Stimulated activated CD8-positive, alpha-beta memory T cell treated with anti-CD3 and anti-CD28 coated beads, Interleukin-4, amount 100 ng/mL, for 4 hours (primary cell): Measurements from ENCODE around the gene CYSLTR2.
"Not testable (repeated sequence)": the region's sequence is repeated elsewhere in the genome, so short reads cannot be mapped to it uniquely, and the experiment has no call there.

Source experiments
- DNase-seq, 2 donors: peaks; one replicate each; pipeline ENCODE4 v3.0.0-alpha.2; 2020; ENCODE audit warnings: low read depth in 2 of 2, low spot score in 1 of 2

Gene CYSLTR2

DNA sequence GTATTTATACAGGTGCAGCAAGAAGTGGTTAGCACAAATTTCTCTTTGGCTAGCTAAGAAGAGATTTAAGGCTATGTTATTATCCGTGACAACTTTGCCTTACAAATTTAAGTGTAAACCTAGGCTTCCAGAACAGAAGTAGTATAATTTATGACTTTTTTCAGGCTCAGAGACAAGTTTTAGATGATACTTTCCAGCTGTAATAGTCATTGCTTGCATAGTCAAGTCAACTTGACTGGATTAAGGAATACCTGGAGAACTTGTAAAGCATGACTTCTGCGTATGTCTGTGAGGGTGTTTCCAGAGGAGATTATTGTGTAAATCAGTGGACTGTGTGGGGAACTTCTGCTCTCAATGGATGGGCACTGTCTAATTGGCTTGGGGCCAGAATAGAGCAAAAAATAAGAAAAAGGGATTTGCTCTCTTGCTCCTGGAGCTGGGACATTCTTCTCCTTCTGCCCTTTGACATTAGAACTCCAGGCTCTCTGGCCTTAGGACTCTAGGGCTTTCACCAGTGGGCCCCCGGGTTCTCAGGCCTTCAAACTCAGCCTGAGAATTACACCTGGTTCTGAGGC is 33.0 kb downstream of the CYSLTR2 start:
- no peak for DNase-seq

DNA sequence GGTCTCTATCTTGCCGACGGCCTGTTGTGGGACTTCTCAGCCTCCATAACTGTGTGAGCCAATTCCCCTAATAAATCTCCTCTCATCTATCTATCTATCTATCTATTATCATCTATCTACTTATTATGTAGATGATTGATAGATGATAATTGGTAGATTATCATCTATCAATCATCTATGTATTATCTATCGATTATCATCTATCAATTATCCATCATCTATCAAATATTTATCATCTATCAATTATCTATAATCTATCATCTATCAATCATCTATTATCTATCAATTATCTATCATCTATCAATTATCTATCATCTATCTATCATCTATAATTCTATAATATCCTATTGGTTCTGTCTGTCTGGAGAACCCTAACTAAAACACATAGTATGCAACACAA is 33.5 kb downstream of the CYSLTR2 start:
- DNase-seq: no peak

DNA sequence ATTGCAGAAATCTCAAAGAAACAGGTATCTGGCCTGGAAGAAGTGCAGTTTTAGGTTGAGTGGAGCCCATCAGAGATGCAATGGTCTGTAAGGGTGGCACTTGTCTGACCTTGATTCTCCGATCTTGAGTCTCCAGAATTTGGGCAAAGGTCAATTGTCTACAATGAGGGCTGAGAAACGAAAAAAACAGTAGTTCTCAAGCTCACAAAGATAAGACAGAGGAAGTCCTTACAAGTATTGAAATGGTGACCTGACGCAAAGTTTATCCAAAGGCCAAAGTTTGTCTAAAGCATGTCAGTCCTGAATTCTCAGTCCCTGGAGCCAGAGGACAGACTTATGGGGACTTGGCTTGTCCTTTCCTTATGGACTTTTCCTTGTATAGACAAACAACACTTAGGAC is 40.3 kb downstream of the CYSLTR2 start:
- no peak for DNase-seq

DNA sequence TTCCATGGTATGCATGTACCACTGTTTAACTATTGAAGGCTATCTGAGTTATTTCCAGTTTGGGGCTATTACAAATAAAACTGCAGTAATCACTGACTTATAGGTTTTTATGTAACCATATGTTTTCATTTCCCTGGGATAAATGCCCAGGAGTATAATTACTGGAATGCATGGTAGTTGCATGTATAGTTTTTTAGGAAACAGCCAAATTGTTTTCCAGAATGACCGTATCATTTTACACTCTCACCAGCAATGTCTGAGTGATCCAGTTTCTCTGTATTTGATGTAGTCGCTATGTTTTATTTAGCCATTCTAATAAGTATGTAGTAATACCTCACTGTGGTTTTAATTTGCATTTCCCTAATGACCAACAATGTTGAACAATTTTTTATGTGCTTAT is 42.0 kb downstream of the CYSLTR2 start:
- DNase-seq: no peak

DNA sequence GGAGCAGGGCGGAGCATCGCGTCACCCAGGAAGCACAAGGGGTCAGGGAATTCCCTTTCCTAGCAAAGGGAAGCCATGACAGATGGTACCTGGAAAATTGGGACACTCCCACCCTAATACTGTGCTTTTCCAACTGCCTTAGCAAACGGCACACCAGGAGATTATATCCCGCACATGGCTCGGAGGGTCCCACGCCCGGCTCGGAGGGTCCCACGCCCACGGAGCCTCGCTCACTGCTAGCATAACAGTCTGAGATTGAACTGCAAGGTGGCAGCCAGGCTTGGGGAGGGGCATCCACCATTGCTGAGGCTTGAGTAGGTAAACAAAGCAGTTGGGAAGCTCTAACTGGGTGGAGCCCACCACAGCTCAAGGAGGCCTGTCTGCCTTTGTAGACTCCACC is 42.9 kb downstream of the CYSLTR2 start:
- not testable (repeated sequence) for DNase-seq

DNA sequence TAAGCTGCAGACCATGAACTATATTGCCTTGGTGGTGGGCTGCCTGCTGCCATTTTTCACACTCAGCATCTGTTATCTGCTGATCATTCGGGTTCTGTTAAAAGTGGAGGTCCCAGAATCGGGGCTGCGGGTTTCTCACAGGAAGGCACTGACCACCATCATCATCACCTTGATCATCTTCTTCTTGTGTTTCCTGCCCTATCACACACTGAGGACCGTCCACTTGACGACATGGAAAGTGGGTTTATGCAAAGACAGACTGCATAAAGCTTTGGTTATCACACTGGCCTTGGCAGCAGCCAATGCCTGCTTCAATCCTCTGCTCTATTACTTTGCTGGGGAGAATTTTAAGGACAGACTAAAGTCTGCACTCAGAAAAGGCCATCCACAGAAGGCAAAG is 53.7 kb downstream of the CYSLTR2 start:
- no peak for DNase-seq

DNA sequence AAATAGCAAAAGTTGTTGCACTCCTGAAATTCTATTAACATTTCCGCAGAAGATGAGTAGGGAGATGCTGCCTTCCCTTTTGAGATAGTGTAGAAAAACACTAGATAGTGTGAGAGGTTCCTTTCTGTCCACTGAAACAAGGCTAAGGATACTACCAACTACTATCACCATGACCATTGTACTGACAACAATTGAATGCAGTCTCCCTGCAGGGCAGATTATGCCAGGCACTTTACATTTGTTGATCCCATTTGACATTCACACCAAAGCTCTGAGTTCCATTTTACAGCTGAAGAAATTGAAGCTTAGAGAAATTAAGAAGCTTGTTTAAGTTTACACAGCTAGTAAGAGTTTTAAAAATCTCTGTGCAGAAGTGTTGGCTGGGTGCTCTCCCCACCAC is 55.0 kb downstream of the CYSLTR2 start:
- no peak for DNase-seq

DNA sequence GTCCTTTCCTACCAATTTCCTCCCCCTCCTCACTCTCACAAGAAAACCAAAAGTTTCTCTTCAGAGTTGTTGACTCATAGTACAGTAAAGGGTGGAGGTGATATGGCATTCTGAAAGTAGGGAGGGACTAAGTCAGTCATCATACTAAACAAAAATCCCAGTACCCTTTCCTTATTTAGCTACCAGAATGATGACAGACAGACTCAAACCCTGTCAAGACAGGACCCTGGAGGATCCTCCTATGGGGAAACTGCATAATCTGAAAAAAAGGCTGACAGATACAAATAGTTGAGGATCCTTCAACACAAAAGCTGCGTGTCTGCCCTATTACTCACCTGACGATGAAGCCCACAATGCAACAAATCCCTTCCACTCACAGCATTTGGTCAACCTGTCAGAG is 55.5 kb downstream of the CYSLTR2 start:
- no peak for DNase-seq

DNA sequence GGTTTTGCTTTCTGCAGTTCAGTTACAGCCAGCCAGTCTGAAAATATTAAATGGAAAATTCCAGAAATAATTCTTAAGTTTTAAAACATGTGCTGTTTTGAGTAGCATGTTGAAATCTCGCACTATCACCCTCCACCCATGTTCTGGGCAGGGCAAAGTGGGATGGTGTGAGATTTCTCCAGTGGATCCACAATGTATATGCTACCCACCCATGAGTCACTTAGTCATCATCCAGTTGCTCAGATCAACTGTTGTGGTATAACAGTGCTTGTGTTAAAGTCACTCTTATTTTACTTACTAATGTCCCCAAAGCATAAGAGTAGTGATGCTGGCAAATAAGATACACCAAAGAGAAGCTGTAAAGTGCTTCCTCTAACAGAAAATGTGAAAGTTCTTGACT is 56.4 kb downstream of the CYSLTR2 start:
- no peak for DNase-seq

DNA sequence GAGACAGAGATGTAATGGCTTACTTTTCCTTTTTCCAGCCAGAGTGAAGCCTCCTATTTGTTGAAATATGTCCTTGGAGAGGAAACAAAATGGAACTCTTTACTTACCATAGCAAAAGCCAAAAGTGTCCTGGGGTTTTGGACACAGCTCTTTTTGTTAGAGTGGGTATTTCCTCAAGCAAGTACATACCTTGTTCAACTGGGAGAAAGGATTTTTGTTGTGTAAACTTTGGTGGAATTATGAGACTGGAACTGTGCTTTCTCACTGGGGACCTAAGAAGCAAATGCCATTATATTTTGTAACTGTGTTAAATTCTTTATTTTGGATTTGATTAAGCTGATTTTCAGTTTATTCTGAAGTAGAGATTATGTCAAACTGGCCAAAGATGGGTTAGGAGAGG is 58.4 kb downstream of the CYSLTR2 start:
- DNase-seq: no peak

DNA sequence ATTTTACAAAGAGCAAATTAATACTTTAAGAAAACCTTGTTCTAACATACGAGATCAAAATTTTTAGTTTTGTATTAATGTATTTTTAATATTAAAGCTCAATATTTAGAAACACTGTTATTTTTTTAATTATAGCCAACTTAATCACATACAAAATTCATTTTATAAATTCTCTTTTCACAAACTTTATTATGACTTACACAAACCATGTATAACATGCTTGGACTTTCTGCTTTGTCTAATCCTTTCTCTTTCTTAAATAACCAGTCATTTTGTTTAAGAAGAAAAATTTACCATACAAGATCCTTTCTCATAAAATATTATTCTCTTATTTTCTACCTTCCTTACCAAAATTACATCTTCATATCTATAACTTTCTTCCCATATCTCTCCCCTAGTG is 62.2 kb downstream of the CYSLTR2 start:
- no peak for DNase-seq

DNA sequence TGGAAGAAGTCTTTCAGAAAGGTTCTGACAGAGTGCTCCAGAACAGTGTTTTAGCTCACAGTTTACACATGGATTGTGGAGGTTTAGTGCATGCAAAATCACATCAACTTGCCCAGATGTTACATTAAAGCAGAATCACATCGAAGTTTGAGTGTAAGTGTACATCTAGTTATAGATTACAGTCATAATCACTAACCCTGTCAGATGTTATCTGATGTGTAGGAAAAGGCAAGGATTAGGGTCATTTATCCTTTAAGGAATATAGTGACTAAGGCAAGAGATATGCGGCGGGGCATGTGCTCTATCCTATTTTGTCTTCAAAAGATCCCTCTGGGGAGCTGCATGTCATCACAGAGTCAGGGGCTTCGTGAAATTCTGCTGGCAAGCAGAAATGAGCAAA is 66.9 kb downstream of the CYSLTR2 start:
- DNase-seq: no peak

DNA sequence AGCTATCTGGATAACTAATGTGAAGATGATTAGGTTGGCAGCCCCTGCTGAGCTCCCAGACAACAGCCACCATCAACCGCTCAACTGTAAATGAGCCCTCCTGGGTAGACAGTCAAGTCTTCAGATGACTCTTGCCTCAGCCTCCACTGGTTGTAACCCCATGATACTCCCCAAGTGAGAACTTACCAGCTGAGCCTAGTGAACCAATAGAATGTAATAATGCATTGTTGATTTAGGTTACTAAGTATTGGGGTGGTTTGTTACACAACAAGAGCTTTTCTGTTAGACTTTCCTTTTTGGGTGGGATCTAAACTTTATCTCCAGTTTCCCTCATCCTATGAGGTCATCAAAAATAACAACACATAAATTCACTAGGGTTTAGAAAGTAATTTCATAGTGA is 69.4 kb downstream of the CYSLTR2 start:
- no peak for DNase-seq

DNA sequence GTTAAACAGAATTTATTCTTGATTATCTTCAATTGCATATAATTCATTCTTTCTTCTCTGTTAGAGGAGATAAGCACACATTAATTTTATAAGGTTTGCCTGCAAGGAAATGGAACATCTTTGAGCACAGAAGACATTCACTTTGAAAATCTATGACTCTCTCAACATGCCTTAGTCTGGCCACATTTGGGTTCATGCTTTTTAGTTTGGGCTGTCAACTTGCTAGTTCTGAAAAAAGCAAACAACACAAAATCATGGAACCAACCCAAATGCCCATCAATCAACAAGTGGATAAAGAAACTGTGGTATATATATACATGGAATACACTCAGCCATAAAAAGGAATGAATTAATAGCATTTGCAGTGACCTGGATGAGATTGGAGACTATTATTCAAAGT is 71.5 kb downstream of the CYSLTR2 start:
- DNase-seq: no peak

DNA sequence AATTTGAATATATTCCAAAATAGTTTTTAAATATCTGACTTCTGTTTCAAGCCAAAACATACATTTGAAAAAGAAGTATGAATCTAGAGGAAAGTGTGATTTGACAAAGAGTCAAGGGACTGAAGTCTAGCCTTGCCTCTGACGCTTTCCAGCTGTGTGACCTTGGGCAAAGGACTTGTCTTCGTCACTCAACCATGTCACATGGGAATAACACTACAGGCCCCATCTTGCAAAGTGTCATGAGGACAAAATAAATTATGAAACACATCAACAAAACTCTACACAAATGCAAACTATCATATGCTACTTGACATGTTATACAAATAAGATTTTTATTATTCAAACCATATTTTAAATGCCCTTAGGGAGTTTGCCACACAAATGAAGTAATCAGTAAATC is 73.0 kb downstream of the CYSLTR2 start:
- no peak for DNase-seq

DNA sequence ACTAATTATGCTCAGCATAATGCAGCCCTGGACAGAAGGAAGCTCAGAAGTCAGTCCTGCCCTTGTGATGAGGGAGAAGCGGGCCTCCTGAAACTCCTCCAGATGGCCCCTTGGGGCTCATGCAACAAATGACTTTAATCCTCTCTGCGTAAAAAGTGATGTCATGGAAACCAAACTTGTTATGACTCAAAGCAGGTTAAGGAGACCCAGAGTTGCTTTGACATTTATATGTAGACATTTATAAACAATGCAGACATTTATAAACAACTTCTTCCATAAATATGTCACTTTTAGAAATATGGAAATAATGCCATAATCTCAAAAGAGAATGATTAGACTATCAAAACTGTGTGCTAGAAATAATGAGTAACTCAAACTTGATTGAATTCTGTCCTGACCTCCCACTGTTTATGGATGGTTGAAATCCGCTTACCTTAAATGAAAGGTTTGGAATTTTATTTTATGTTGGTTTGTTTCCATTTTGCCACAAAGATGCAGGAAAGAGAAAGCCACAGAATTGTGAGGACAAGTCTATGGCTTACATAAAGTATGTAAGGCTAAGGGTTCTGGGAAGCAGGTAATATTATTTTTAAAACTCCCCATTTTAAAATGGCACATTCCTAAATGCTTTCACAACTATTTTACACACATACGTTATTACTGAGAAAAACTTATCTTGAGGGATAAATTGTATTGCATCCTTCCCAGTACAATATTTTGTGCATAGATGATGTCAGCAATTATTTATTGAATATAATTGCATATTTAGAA is 73.7 kb downstream of the CYSLTR2 start:
- DNase-seq: no peak

DNA sequence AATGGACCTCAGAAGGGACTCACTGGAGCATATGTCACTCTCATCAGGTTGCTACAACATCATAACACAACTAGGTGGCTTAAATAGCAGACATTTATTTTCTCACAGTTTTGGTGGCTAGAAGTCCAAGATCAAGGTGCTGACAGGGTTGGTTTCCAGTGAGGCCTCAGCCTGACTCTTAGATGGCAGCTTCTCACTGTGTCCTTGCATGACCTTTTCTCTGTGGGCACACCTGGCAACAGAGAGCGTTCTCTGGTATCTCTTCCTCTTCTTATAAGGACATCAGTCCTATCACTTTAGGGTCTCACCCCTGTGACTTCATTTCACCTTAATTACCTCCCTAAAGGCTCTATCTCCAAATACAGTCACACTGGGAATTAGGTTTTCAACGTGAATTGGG is 74.5 kb downstream of the CYSLTR2 start:
- DNase-seq: no peak

DNA sequence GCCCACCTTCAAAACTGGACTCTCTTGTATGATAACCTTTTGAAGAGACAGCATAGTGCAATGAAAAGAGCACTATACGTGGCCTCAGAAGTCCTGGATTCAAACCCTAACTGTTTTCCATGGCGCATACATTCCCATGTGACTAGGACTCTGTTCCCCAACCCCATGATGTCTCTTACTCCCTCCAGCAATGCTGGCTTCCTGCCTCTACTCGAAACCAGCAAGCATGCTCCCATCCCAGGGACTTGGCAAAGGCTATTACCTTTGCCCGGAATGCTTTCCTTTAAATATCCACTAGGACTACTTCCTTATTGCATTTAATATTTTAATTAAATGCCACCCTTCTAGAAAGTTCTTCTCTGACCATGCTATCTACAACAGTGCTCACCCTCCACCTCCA is 75.1 kb downstream of the CYSLTR2 start:
- no peak for DNase-seq

DNA sequence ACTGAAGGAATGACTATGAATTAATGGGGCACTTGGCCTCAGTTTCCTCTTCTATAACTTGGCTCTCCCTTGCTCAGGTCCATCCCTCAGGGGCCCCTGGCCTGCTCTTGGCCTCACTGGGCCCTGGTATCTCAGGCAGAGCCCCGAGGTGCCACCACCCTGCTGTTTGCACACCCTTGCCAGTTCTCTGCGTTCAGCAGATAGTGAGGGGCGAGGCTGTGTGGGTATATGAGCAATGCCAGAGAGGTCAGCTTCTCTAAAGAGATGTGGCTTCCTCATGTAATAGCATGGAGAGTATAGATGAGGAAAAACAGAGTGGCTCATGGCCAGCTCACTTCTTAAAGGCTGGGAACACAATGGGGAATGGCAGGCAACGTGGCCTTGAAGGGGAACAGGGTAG is 76.1 kb downstream of the CYSLTR2 start:
- DNase-seq: no peak

DNA sequence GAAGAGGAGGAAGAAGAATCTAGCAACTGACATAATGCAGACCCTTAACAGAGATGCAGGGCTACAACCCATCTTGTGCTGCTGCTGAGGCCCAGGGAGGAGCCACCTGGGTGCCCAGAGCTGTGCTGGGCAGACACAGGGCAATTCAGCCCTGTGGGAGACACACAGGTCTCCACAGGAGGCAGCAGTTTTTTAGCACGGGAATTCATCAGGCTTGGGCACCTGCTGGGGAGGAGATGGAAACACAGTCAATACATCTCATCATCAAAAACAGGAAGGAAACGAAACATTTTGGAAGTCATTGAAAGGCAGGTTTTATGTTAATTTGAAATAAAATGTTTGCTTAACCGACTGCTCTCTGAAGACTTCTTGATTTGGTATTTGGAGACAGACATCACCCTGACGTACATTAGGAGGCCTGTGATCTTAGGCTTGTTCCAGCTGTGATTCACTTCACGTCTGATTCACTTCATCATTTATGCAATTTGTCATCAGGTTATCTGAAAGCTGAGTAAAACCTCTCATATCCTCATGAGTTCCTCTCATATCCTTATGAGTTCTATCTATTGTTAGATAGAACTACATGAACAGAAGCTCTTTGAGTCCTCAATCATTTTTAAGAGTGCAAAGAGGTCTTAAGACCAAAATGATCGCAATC is 77.4 kb downstream of the CYSLTR2 start:
- DNase-seq: no peak

DNA sequence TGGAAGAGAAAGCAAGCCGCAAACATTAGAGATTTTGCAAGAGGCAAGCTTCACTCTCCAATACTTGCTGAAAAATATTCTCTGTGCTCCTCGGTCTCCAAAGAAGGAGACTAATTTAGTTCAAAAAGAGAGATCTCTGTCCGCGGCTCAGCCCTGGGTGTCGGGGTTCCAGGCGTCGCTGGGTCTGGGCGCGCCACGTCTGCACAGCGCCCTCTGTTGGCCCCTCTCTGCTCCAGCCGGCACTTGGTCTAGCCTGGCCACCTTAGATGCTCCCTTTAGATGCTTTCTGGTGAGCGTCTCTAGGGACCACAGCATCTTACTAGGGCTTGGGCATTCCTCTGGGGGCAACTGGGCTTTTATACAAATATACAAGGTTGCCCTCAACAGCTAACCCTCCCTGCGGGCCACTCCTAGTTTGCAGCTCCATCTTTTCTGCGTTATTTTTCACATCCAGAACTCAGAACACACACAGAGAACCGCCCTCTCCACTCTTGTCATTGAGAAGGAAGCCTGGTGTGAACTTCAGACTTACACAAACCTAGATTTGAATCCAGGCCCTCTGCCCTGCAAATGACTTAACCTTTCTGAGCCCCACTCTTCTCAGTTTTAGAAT is 78.3 kb downstream of the CYSLTR2 start:
- DNase-seq: peak in 1 of 2 donors; percentile 27

DNA sequence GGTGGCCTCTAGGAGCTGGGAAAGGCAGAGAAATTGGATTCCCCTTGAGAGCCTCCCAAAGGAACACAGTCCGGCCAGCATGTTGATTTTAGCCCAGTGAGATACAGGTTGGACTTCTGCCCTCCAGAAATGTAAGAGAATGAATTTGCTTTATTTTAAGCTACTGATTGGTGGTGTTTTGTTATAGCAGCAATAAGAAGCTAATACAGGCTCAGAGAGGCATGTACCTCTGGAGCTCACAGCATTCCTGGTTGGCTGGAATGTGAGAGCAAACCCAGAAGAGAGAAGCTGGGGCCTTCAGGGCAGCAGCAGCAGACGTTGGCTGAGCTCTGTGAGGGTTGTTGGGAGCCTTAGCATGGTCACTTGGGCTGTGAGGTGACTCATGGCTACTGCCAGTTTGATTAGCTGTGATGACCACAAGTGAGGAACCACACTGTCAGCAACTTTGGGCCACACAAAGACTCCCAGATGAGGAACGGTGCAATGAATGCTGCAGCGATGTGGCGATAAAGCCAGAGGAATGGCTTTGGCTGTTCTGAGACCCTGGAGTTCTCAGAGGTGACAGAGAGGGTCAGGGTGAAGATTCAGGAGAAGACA is 80.1 kb downstream of the CYSLTR2 start:
- no peak for DNase-seq
